B cell (primary cell): Measurements from ENCODE around the gene GPR142.

Experiments
- EZH2 ChIP-seq: IDR thresholded peaks from 2 replicates; pipeline ENCODE4 v1.6.1; 2012; ENCODE audit warnings: borderline replicate concordance, low read depth, mild to moderate bottlenecking, moderate library complexity, low read length; ENCODE audit not compliant: insufficient read depth, poor library complexity, severe bottlenecking
- TF ChIP-seq, protein P1 (sequence below): fragments of 200-600 bp; IDR thresholded peaks from one replicate; pipeline ENCODE4 v1.8.0; 2022; ENCODE audit warnings: antibody characterized with exemption, mild to moderate bottlenecking

DNA sequence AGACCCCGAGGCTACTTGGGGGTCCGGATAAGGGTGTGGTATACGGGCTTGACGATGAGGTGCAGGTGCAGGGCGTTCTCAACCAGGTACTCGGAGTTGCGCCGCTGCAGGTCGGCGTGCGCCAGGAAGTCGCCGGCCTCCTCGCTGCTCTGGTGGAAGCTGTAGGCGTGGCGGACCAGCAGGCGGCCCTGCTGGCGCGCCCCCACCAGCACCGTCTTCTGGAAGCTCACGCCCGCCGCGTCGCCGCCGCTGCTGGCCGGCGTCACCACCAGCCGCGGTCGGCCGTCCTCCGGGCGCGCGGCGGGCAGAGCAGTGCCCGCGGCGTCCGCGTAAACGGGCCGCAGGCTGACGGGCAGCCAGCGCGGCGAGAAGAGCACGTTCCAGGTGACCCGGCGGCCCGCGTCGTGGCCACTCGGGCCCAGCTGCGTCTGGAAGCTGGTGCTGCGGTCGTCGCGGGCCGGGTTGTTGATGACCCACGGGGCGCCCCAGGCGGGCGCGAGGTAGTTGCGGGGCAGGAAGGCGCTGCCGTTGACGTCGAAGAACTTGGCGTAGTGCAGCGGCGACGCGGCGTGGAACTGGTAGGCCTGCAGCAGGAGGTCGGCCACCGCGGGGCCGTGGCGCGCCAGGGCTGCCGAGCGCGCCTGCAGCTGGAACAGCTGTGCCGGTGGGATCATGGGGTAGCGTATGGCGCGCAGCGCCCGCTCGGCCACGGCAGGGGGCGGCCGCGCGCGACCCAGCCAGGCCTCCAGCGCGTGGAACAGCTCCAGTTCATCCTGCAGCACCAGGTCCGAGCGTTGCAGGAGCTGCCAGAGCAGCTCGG is 10.4 kb upstream of the GPR142 start:
- TF ChIP-seq, protein P1, sequence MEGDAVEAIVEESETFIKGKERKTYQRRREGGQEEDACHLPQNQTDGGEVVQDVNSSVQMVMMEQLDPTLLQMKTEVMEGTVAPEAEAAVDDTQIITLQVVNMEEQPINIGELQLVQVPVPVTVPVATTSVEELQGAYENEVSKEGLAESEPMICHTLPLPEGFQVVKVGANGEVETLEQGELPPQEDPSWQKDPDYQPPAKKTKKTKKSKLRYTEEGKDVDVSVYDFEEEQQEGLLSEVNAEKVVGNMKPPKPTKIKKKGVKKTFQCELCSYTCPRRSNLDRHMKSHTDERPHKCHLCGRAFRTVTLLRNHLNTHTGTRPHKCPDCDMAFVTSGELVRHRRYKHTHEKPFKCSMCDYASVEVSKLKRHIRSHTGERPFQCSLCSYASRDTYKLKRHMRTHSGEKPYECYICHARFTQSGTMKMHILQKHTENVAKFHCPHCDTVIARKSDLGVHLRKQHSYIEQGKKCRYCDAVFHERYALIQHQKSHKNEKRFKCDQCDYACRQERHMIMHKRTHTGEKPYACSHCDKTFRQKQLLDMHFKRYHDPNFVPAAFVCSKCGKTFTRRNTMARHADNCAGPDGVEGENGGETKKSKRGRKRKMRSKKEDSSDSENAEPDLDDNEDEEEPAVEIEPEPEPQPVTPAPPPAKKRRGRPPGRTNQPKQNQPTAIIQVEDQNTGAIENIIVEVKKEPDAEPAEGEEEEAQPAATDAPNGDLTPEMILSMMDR: no peak
- no peak for TF ChIP-seq EZH2
